Right lobe of liver (tissue), 6 donors: ENCODE measurements around the gene UBAC2. TPM values are rescaled to one million over a fixed set of nuclear protein-coding genes. Genes with fewer than 3 reads are reported as not detected.
"Not testable (repeated sequence)": the region's sequence is repeated elsewhere in the genome, so short reads cannot be mapped to it uniquely, and the experiment has no call there.

Source experiments
- ATAC-seq, 4 donors: fragments of 200-7000 bp; cut with Tn5 transposase; one replicate each; pipeline ENCODE4 v1.9.1; 2020; ENCODE audit warnings: mild to moderate bottlenecking in 4 of 4, moderate library complexity in 4 of 4
- DNase-seq, 3 donors: peaks; one replicate each; pipeline ENCODE4 v3.0.0-alpha.2; 2020
- H3K27ac ChIP-seq, 3 donors: fragments of 200-600 bp; one replicate each; pipeline ENCODE4 v1.8.0; 2022
- H3K27me3 ChIP-seq, 2 donors: fragments of 200-600 bp; one replicate each; pipeline ENCODE4 v1.8.0; 2022
- H3K36me3 ChIP-seq, 4 donors: fragments of 200-600 bp; sonication (generic) in 1 of 4; one replicate each; pipeline versions ENCODE4 v1.5.1 to v1.8.0; 2017 to 2022; ENCODE audit warnings: control low read depth in 1 of 4
- H3K4me1 ChIP-seq, 4 donors: fragments of 200-600 bp; sonication (generic) in 1 of 4; one replicate each; pipeline versions ENCODE4 v1.5.1 to v1.8.0; 2017 to 2022; ENCODE audit warnings: control low read depth in 1 of 4
- H3K4me3 ChIP-seq, 3 donors: fragments of 200-600 bp; one replicate each; pipeline ENCODE4 v1.8.0; 2022
- H3K9me3 ChIP-seq, 4 donors: fragments of 200-600 bp; sonication (generic) in 1 of 4; one replicate each; pipeline versions ENCODE4 v1.5.1 to v1.8.0; 2017 to 2022; ENCODE audit warnings: control low read depth in 1 of 4
- CTCF ChIP-seq, 4 donors: fragments of 200-600 bp in 3 of 4; fragments of 450-650 bp in 1 of 4; IDR thresholded peaks; one replicate each; pipeline versions ENCODE4 v1.5.1 to v1.8.0; 2016 to 2022; ENCODE audit warnings: antibody characterized with exemption in 4 of 4, mild to moderate bottlenecking in 2 of 4
- POLR2A ChIP-seq: fragments of 450-650 bp; IDR thresholded peaks from one replicate; pipeline ENCODE4 v1.6.1; 2017; ENCODE audit warnings: antibody characterized with exemption, mild to moderate bottlenecking
- WGBS: methylation state at CpG from one replicate; pipeline ENCODE4 v1.1.6; 2018; ENCODE audit warnings: low coverage, low lambda C conversion rate; ENCODE audit not compliant: insufficient coverage; ENCODE audit errors: missing lambda C conversion rate; 5-methylcytosine and 5-hydroxymethylcytosine counted together
- intact Hi-C, 2 donors: fragments of 100-400 bp; cut with DNase I; formaldehyde crosslinking; loops; one replicate each; pipeline versions ENCODE4 v1.11.2 to v1.14.1; 2022
- total RNA-seq, 6 experiments: library from RNA; depleted of rRNA in 2 of 6; stranded (reverse); fragments of >200 nt in 2 of 6; fragmentation: NEBNext Ultra II Directional in 3 of 6; extraction: Animal tissue kit (Norgen Biotek cat#: 25700) in 3 of 6; gene quantifications; one replicate each; pipeline versions ENCODE4 v1.1.0 to v1.2.4, GENCODE V29; 2016 to 2023
- donor health status: DM: no; HTN: yes; CAD: no.
- donor health status: DM: no; HTN: no; CAD: no.
- donor health status: DM: no; HTN: no; CAD: no.
- donor health status: DM: no; HTN: yes; CAD: no.
- donor health status: DM: no; HTN: yes; CAD: no.

The UBAC2 gene
- total RNA-seq, 6 experiments from 2014 or later = 30.2 to 45.0 (median 37.0) TPM

DNA sequence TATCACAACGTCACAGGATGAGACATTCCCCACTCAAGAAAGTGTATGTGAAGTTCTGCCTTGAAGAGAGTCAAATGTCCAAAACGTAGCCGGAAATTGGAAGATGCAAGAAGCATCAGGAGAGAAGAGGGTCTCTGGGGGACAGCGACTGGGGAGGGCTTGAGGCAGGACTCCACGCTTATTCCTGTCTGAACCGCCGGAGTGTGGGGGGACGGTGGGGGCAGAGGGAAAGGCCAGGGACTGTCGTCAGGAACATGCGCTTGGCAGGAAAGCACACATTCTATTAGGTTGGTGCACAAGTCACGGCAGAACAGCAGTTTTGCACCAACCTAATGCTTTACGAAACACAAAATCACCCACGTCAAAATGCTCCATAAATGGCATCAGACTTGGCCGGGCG, 205.3 kb downstream of the UBAC2 start:
- Histone ChIP-seq H3K4me1 (no peaks in the 10 kb centered on the region), H3K27ac (no peak overlapping the region), H3K9me3 (no peaks in the 10 kb centered on the region), H3K4me3 (no peak overlapping the region), H3K27me3 (no peaks in the 10 kb centered on the region), H3K36me3 (no peaks in the 10 kb centered on the region)
- DNase-seq (peak in 1 of 3 donors; percentile 20), ATAC-seq (no peak)
- intact Hi-C loops = no loop called here
- no peak for TF ChIP-seq CTCF (IDR thresholded peaks at IDR 0.05)
- TF ChIP-seq POLR2A = no peak
- 77% methylated on average over 15 of the region's 15 CpGs for WGBS

DNA sequence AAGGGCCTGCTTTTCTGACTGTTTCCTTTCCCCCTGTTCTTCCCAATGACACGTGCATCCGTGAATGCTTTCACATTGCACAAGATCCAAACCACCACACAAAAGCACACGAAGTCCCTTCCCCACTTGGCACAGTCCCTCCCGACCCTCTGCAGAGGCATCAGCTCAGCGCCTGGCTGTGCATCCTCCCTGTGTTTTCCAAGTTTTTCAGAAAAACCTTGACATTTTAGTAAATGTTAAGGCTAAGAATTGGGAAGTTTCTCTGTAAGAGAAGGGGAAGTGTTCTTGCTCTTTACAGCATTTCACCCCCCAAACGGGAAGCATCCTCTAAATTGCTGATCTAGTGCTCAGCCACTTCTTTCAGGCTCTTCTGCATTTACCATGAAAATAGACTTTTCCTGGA, 206.1 kb downstream of the UBAC2 start:
- ATAC-seq = peak; percentile 33 to 61 (median 44)

DNA sequence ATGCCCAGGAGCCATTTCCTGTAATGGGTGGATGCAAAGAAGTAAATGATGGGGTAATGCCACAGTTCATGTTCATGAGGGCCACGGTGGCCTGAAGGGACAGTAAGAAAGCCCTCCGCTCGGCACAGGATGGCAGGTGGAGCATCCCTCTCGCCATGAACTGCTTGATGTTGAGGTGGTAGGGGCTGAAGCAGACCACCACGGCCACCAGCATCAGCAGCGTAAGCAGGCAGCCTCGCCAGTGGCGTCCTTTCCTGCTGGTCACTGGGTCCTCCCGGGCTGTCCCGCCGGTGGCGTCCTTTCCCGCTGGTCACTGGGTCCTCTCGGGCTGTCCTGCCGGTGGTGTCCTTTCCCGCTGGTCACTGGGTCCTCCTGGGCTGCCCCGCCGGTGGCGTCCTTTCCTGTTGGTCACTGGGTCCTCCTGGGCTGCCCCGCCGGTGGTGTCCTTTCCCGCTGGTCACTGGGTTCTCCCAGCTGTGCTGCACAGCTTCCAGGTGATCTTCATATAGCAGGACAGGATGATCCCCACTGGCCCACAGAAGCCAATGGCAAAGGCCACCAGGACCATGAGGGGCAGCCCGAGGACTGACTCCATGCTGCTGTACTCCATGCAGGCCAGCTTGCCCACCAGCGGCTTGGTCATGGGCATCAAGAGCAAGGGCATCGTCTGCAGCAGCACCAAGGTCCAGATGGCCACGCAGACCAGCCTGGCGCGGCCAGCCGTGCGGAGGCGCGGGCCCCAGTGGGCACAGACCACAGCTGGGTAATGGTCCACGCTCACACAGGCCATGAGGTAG, 207.4 kb downstream of the UBAC2 start:
- intact Hi-C loops = no loop called here
- no peak for ATAC-seq
- no peaks in the 10 kb centered on the region for H3K27me3 ChIP-seq
- peak in 2 of 3 donors; percentile 23 to 33 for DNase-seq
- H3K4me1 ChIP-seq = no peaks in the 10 kb centered on the region
- no peak overlapping the region for H3K27ac ChIP-seq
- H3K4me3 ChIP-seq = no peak overlapping the region
- H3K9me3 ChIP-seq = no peaks in the 10 kb centered on the region
- TF ChIP-seq CTCF (IDR thresholded peaks at IDR 0.05) (no peak), POLR2A (no peak)
- no peaks in the 10 kb centered on the region for H3K36me3 ChIP-seq
- WGBS = 83% methylated on average over 10 of the region's 33 CpGs

More for the DNA sequence above, 206.1 kb downstream of the UBAC2 start:
- no peaks in the 10 kb centered on the region for H3K27me3 ChIP-seq
- H3K9me3 ChIP-seq = no peaks in the 10 kb centered on the region
- WGBS = 16% methylated on average over 6 of the region's 6 CpGs
- H3K36me3 ChIP-seq = no peaks in the 10 kb centered on the region
- no peak overlapping the region for H3K4me3 ChIP-seq
- H3K27ac ChIP-seq = no peak overlapping the region
- TF ChIP-seq CTCF (IDR thresholded peaks at IDR 0.05) (no peak), POLR2A (no peak)
- intact Hi-C loops = no loop called here
- DNase-seq = peak in 1 of 3 donors; percentile 16
- H3K4me1 ChIP-seq = no peaks in the 10 kb centered on the region

DNA sequence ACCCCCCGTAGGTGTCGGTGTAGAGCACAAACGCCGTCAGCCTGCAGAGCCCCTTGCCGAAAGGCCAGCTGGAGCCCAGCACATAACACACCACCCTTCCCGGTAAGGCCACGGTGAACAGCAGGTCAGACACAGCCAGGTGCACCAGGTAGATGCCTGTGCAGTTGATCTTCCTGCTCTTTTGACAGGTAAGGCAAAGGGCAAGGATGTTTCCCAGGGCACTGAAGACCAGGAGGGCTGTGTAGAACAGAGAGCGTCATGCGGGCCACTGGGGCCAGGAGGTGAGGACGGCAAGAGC, 208.0 kb downstream of the UBAC2 start:
- ATAC-seq (no peak), DNase-seq (peak in 1 of 3 donors; percentile 29)
- TF ChIP-seq POLR2A (no peak), CTCF (IDR thresholded peaks at IDR 0.05) (no peak)
- H3K27me3 ChIP-seq = no peaks in the 10 kb centered on the region
- intact Hi-C loops = no loop called here
- no peak overlapping the region for H3K27ac ChIP-seq
- H3K36me3 ChIP-seq = no peaks in the 10 kb centered on the region
- WGBS = 100% methylated on average over 3 of the region's 10 CpGs
- no peaks in the 10 kb centered on the region for H3K4me1 ChIP-seq
- H3K4me3 ChIP-seq = no peak overlapping the region
- H3K9me3 ChIP-seq = no peaks in the 10 kb centered on the region

- H3K4me1 ChIP-seq, H3K27me3 ChIP-seq, H3K4me3 ChIP-seq, H3K36me3 ChIP-seq, H3K27ac ChIP-seq, H3K9me3 ChIP-seq, DNase-seq, intact Hi-C loops: not testable (repeated sequence)
- 65% methylated on average over 4 of the region's 11 CpGs for WGBS
- peak in 1 of 4 donors; percentile 33 for ATAC-seq
Measured at GRCh38 chr13:99409461-99410083, 208.9 kb downstream of the UBAC2 start.

DNA sequence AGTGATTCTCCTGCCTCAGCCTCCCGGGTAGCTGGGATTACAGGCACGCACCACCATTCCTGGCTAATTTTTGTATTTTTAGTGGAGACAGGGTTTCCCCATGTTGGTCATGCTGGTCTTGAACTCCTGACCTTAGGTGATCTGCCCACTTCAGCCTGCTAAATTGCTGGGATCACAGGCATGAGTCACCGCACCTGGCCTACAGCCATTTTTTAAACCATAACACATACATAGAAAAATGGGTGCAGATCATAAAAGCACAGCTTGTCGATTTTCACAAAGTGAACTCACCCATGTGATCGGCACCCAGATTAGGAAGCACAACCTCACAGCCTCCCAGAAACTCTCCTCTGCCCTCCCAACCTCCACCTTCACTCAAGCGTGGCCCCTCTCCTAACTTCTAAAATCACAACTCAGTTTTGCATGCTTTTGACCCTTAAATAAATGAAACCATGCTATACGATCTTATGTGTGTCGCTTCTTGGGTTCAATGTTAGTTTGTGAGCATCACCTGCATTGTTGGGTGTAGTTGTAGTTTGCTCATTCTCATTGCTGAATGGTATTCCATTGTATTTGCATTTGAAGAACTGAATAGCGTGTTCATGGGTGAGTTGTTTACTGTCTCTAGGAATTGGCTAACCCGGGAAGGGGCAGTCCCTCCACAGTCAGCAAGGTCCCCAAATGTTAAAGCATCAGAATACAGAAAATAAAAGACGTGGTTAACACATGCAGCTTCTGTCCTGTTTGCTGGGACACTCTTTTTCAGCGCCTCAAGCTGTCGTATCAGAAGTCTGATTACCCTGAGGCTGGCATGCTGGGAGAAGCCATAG, 210.2 kb downstream of the UBAC2 start:
- peak in 1 of 3 donors; percentile 10 for DNase-seq
- H3K4me1 ChIP-seq, intact Hi-C loops, H3K27ac ChIP-seq, H3K36me3 ChIP-seq, H3K27me3 ChIP-seq, H3K9me3 ChIP-seq, H3K4me3 ChIP-seq, ATAC-seq: not testable (repeated sequence)
- WGBS = 73% methylated on average over 6 of the region's 13 CpGs
